Panc1 (cell line): Measurements from ENCODE around the gene TNRC6B. TPM values are rescaled to one million over a fixed set of nuclear protein-coding genes. Genes with fewer than 3 reads are reported as not detected.

Experiments
- ATAC-seq: fragments of 200-7000 bp; cut with Tn5 transposase; 2 replicates; pipeline ENCODE4 v1.9.1; 2020; ENCODE audit warnings: mild to moderate bottlenecking, moderate library complexity
- BruUV-seq: library from RNA; stranded (reverse); fragments of 400-500 nt; replicated peaks from 2 replicates; lab custom pipeline; 2021; lab: Mats Ljungman, UMichigan
- CTCF ChIA-PET: fragments of 300-600 bp; sonication (Branson Sonifier 250); formaldehyde crosslinking; loops from one replicate; lab custom pipeline; 2022; ENCODE audit warnings: antibody characterized with exemption; lab: Charles Lee
- POLR2A ChIA-PET: fragments of 300-600 bp; sonication (Branson Sonifier 250); formaldehyde crosslinking; loops from one replicate; lab custom pipeline; 2022; ENCODE audit warnings: antibody characterized with exemption; lab: Charles Lee
- DNase-seq: peaks from one replicate; pipeline ENCODE4 v3.0.0-alpha.2; 2010; ENCODE audit warnings: low read depth, low spot score
- H3K27ac ChIP-seq: 2 replicates; pipeline ENCODE4 v1.5.1; 2011; ENCODE audit warnings: mild to moderate bottlenecking, low read length, inconsistent platforms
- H3K27me3 ChIP-seq: fragments of 200-500 bp; sonication (Bioruptor generic); 2 replicates; pipeline ENCODE4 v1.6.0; 2014; ENCODE audit warnings: low read length, inconsistent platforms; ENCODE audit not compliant: control insufficient read depth, insufficient read depth
- H3K36me3 ChIP-seq: fragments of 200-500 bp; sonication (Bioruptor generic); 2 replicates; pipeline ENCODE4 v1.5.1; 2014; ENCODE audit warnings: inconsistent platforms, mild to moderate bottlenecking, low read length, moderate library complexity; ENCODE audit not compliant: control insufficient read depth, insufficient read depth
- H3K4me1 ChIP-seq: 2 replicates; pipeline ENCODE4 v1.5.1; 2011; ENCODE audit warnings: inconsistent platforms, mild to moderate bottlenecking, low read length, moderate library complexity; ENCODE audit not compliant: control insufficient read depth, insufficient read depth
- H3K4me3 ChIP-seq, 2 experiments: 2 replicates each; pipeline ENCODE4 v1.5.1; 2011 to 2012; ENCODE audit warnings: low read depth in 2 of 2, low read length in 2 of 2, mild to moderate bottlenecking in 2 of 2, inconsistent platforms in 1 of 2, moderate library complexity in 1 of 2
- H3K9me3 ChIP-seq: fragments of 200-500 bp; sonication (Bioruptor generic); 2 replicates; pipeline ENCODE4 v1.5.1; 2014; ENCODE audit warnings: low read depth, mild to moderate bottlenecking, inconsistent platforms, low read length, moderate library complexity; ENCODE audit not compliant: control insufficient read depth, insufficient read depth
- CTCF ChIP-seq: fragments of 450-650 bp; IDR thresholded peaks from 2 replicates; pipeline ENCODE4 v1.5.1; 2017; ENCODE audit warnings: mild to moderate bottlenecking
- POLR2AphosphoS5 ChIP-seq: IDR thresholded peaks from 2 replicates; pipeline ENCODE4 v1.6.1; 2012; ENCODE audit warnings: mild to moderate bottlenecking, low read depth, low read length, moderate library complexity
- REST ChIP-seq, 2 experiments: IDR thresholded peaks; 2 replicates each; pipeline ENCODE4 v1.6.1; 2011 to 2012; ENCODE audit warnings: low read depth in 2 of 2, control low read depth in 1 of 2, low read length in 1 of 2, mild to moderate bottlenecking in 1 of 2, moderate library complexity in 1 of 2; ENCODE audit not compliant: insufficient read depth in 1 of 2
- SIN3A ChIP-seq: IDR thresholded peaks from 2 replicates; pipeline ENCODE4 v1.6.1; 2012; ENCODE audit warnings: low read depth, mild to moderate bottlenecking, low read length, moderate library complexity, borderline replicate concordance; ENCODE audit not compliant: insufficient read depth
- TCF7L2 ChIP-seq: IDR thresholded peaks from 2 replicates; pipeline ENCODE4 v1.6.1; 2011; ENCODE audit warnings: mild to moderate bottlenecking, low read depth, low read length, inconsistent platforms
- in situ Hi-C: cut with HindIII; loops from 2 replicates; pipeline ENCODE4 v1.10.0; 2016; ENCODE audit warnings: low sequenced_read_pairs, low pct_unique_long_range_greater_than_20kb
- intact Hi-C: fragments of 100-400 bp; cut with micrococcal nuclease; formaldehyde crosslinking; loops from one replicate; pipeline ENCODE4 v1.10.0; 2022; ENCODE audit not compliant: unreplicated experiment
- total RNA-seq: library from RNA; stranded (reverse); gene quantifications from one replicate; pipeline ENCODE4 v1.2.1, GENCODE V29; 2021; ENCODE audit not compliant: unreplicated experiment

The TNRC6B gene
- total RNA-seq, 1 experiment from 2014 or later = 30.7 TPM

- POLR2A ChIA-PET = interaction anchor here (0.7 kb wide), 1 partner anchor 49 kb away, joined by 8 read pairs; no protein-coding TSS in a partner anchor
Measured at GRCh38 chr22:40341604-40342003, 163.9 kb downstream of the TNRC6B start.

GRCh38 chr22:40342521-40342920 lies 164.8 kb downstream of the TNRC6B start:
- ATAC-seq (no peak), DNase-seq (no peak)
- ChIA-PET POLR2A (no interaction called here), CTCF (no interaction called here)
- TF ChIP-seq POLR2AphosphoS5 (no peak), REST (IDR thresholded peaks at IDR 0.05; ENCODE audit: insufficient read depth in 1 of 2, low read depth in 2 of 2, low read length in 1 of 2) (no peak), CTCF (no peak), SIN3A (no peak), TCF7L2 (no peak)
- in situ Hi-C loops = no loop called here
- Histone ChIP-seq H3K9me3 (no peaks in the 10 kb centered on the region), H3K4me1 (peaks cover under 1% of the 10 kb centered on the region; the same call in 1 of the 2 replicates), H3K27me3 (no peaks in the 10 kb centered on the region), H3K4me3 (no peak overlapping the region), H3K36me3 (peaks cover 1% of the 10 kb centered on the region), H3K27ac (no peak overlapping the region)
- intact Hi-C loops = no loop called here
- BruUV-seq = no TSS peak

More at GRCh38 chr22:40341604-40342003, 163.9 kb downstream of the TNRC6B start:
- BruUV-seq = no TSS peak
- no peak for ATAC-seq
- TF ChIP-seq POLR2AphosphoS5 (no peak), CTCF (no peak), SIN3A (no peak), REST (IDR thresholded peaks at IDR 0.05; ENCODE audit: insufficient read depth in 1 of 2, low read depth in 2 of 2, low read length in 1 of 2) (no peak), TCF7L2 (no peak)
- no peaks in the 10 kb centered on the region; the same call in 1 of the 2 replicates for H3K36me3 ChIP-seq
- no peak overlapping the region for H3K27ac ChIP-seq
- H3K4me3 ChIP-seq = no peak overlapping the region
- H3K9me3 ChIP-seq = no peaks in the 10 kb centered on the region
- in situ Hi-C loops (no loop called here), intact Hi-C loops (no loop called here)
- no peaks in the 10 kb centered on the region for H3K4me1 ChIP-seq
- no peak for DNase-seq
- CTCF ChIA-PET = no interaction called here
- H3K27me3 ChIP-seq = no peaks in the 10 kb centered on the region
